Neural cell (in vitro differentiated cells): ENCODE results near the gene CELSR3. TPM values are rescaled to one million over a fixed set of nuclear protein-coding genes. Genes with fewer than 3 reads are reported as not detected.

Experiments used
- H2AFZ ChIP-seq: fragments of 200-600, 300-800 bp; sonication (generic), shearing (Covaris generic); 2 replicates; pipeline ENCODE4 v1.6.0; 2014; ENCODE audit warnings: low read depth, mild to moderate bottlenecking, antibody characterized with exemption, low read length, moderate library complexity
- H3F3A ChIP-seq: fragments of 200-600 bp; shearing (Covaris generic); 2 replicates; pipeline ENCODE4 v1.6.1; 2016; ENCODE audit warnings: mild to moderate bottlenecking, moderate library complexity, mixed read lengths, antibody characterized with exemption, low read length; ENCODE audit not compliant: insufficient read depth, poor library complexity, severe bottlenecking
- H3K27ac ChIP-seq: fragments of 200-600, 300-800 bp; sonication (generic), shearing (Covaris generic); 2 replicates; pipeline ENCODE4 v1.5.1; 2014; ENCODE audit warnings: mild to moderate bottlenecking, low read length, moderate library complexity
- H3K27me3 ChIP-seq: fragments of 300-800, 200-600 bp; sonication (generic), shearing (Covaris generic); 2 replicates; pipeline ENCODE4 v1.6.0; 2014; ENCODE audit warnings: mild to moderate bottlenecking, low read depth, low read length, moderate library complexity; ENCODE audit not compliant: insufficient read depth
- H3K36me3 ChIP-seq: fragments of 300-800, 200-600 bp; sonication (generic), shearing (Covaris generic); 2 replicates; pipeline ENCODE4 v1.5.1; 2014; ENCODE audit warnings: mild to moderate bottlenecking, antibody characterized with exemption, low read length, moderate library complexity; ENCODE audit not compliant: insufficient read depth
- H3K4me2 ChIP-seq: fragments of 300-800, 200-600 bp; sonication (generic), shearing (Covaris generic); 2 replicates; pipeline ENCODE4 v1.6.0; 2014; ENCODE audit warnings: mild to moderate bottlenecking, low read length
- H3K4me3 ChIP-seq: fragments of 300-800, 200-600 bp; sonication (generic), shearing (Covaris generic); 2 replicates; pipeline ENCODE4 v1.5.1; 2014; ENCODE audit warnings: mild to moderate bottlenecking, low read length, moderate library complexity
- H3K79me2 ChIP-seq: fragments of 200-600 bp; shearing (Covaris generic); replicated peaks from 2 replicates; pipeline ENCODE4 v1.6.0; 2014; ENCODE audit warnings: mild to moderate bottlenecking, low read length, moderate library complexity; ENCODE audit not compliant: insufficient read depth
- H3K9ac ChIP-seq: fragments of 300-800, 200-600 bp; sonication (generic), shearing (Covaris generic); 2 replicates; pipeline ENCODE4 v1.6.1; 2016; ENCODE audit warnings: mild to moderate bottlenecking, low read length, mixed read lengths
- H3K9me2 ChIP-seq: fragments of 200-600 bp; shearing (Covaris generic); 2 replicates; pipeline ENCODE4 v1.6.1; 2016; ENCODE audit warnings: mild to moderate bottlenecking, low read length, mixed read lengths; ENCODE audit not compliant: insufficient read depth
- H3K9me3 ChIP-seq: fragments of 200-600, 300-800 bp; sonication (generic), shearing (Covaris generic); 2 replicates; pipeline ENCODE4 v1.6.1; 2016; ENCODE audit warnings: mild to moderate bottlenecking, mixed run types, low read length, moderate library complexity, mixed read lengths
- H4K20me1 ChIP-seq: fragments of 200-600 bp; shearing (Covaris generic); 2 replicates; pipeline ENCODE4 v1.6.1; 2016; ENCODE audit warnings: mild to moderate bottlenecking, mixed run types; ENCODE audit not compliant: insufficient read depth
- CTCF ChIP-seq: fragments of 450-650 bp; IDR thresholded peaks from 2 replicates; pipeline ENCODE4 v1.5.1; 2014; ENCODE audit warnings: antibody characterized with exemption, mild to moderate bottlenecking, moderate library complexity; ENCODE audit not compliant: poor library complexity, severe bottlenecking
- EP300 ChIP-seq: fragments of 450-650 bp; conservative IDR thresholded peaks from 2 replicates; pipeline ENCODE4 v1.6.1; 2014; ENCODE audit warnings: antibody characterized with exemption, mild to moderate bottlenecking, moderate library complexity; ENCODE audit not compliant: poor library complexity, severe bottlenecking
- EZH2 ChIP-seq: fragments of 200-600, 300-800 bp; shearing (Covaris generic), sonication (generic); IDR thresholded peaks from 2 replicates; pipeline ENCODE4 v1.6.1; 2014; ENCODE audit warnings: antibody characterized with exemption, low read length, borderline replicate concordance, mild to moderate bottlenecking; ENCODE audit not compliant: insufficient read depth, poor library complexity, severe bottlenecking
- MXI1 ChIP-seq: fragments of 450-650 bp; conservative IDR thresholded peaks from 2 replicates; pipeline ENCODE4 v1.6.1; 2014; ENCODE audit warnings: antibody characterized with exemption, mild to moderate bottlenecking; ENCODE audit not compliant: poor library complexity, severe bottlenecking
- POLR2AphosphoS5 ChIP-seq: IDR thresholded peaks from 2 replicates; pipeline ENCODE4 v1.6.1; 2012
- RAD21 ChIP-seq: fragments of 450-650 bp; conservative IDR thresholded peaks from 2 replicates; pipeline ENCODE4 v1.6.1; 2014; ENCODE audit warnings: antibody characterized with exemption, mild to moderate bottlenecking, moderate library complexity
- REST ChIP-seq: IDR thresholded peaks from 2 replicates; pipeline ENCODE4 v1.6.1; 2012; ENCODE audit warnings: borderline replicate concordance
- SMC3 ChIP-seq: fragments of 450-650 bp; conservative IDR thresholded peaks from 2 replicates; pipeline ENCODE4 v1.6.1; 2014; ENCODE audit warnings: antibody characterized with exemption, mild to moderate bottlenecking, moderate library complexity; ENCODE audit not compliant: poor library complexity
- TAF1 ChIP-seq: IDR thresholded peaks from 2 replicates; pipeline ENCODE4 v1.6.1; 2012; ENCODE audit warnings: low read depth
- polyA plus RNA-seq: library from polyadenylated mRNA; depleted of rRNA; stranded (reverse); fragments of >200 nt; gene quantifications from 2 replicates; pipeline ENCODE4 v1.2.3, GENCODE V29; 2014

The CELSR3 gene
- polyA plus RNA-seq, 1 donor from 2014 or later, result 54.9 TPM

GRCh38 chr3:48681541-48681880 lies 18.8 kb upstream of the CELSR3 start:
- Histone ChIP-seq H3K9me3 (no peaks in the 10 kb centered on the region), H3K27me3 (no peaks in the 10 kb centered on the region), H2AFZ (no peak overlapping the region), H3K4me2 (no peak overlapping the region), H3K9me2 (no peaks in the 10 kb centered on the region), H3K79me2 (peaks cover 11% of the 10 kb centered on the region), H4K20me1 (no peaks in the 10 kb centered on the region), H3K36me3 (peaks cover 14% of the 10 kb centered on the region), H3F3A (no peaks in the 10 kb centered on the region), H3K27ac (no peak overlapping the region), H3K9ac (no peak overlapping the region), H3K4me3 (no peak overlapping the region)
- TF ChIP-seq EZH2 (no peak), RAD21 (no peak), MXI1 (no peak), EP300 (no peak), POLR2AphosphoS5 (no peak), CTCF (no peak), REST (no peak), SMC3 (no peak), TAF1 (no peak)

GRCh38 chr3:48680811-48681540 lies 18.3 kb upstream of the CELSR3 start:
- H3K36me3 ChIP-seq, result peaks cover 14% of the 10 kb centered on the region

More at GRCh38 chr3:48680811-48681540, 18.3 kb upstream of the CELSR3 start:
- Histone ChIP-seq H3K9ac (no peak overlapping the region), H3K79me2 (peaks cover 11% of the 10 kb centered on the region), H3K4me2 (no peak overlapping the region), H3K9me2 (no peaks in the 10 kb centered on the region), H4K20me1 (no peaks in the 10 kb centered on the region), H3K27ac (no peak overlapping the region), H3K9me3 (no peaks in the 10 kb centered on the region), H3K4me3 (no peak overlapping the region), H3F3A (no peaks in the 10 kb centered on the region), H2AFZ (no peak overlapping the region), H3K27me3 (no peaks in the 10 kb centered on the region)
- TF ChIP-seq MXI1, result no peak
- no peak for TF ChIP-seq CTCF
- TF ChIP-seq REST, result no peak
- TF ChIP-seq POLR2AphosphoS5, result no peak
- no peak for TF ChIP-seq EP300
